ENCODE measurements around the gene NTNG2. TPM values are rescaled to one million over a fixed set of nuclear protein-coding genes. Genes with fewer than 3 reads are reported as not detected.

Gene NTNG2
- total and polyA plus RNA-seq, 2 donors (not counting 3 experiments of a cell fraction or from before 2014, with no cell fraction given) = 0.08 to 0.88 TPM

DNA sequence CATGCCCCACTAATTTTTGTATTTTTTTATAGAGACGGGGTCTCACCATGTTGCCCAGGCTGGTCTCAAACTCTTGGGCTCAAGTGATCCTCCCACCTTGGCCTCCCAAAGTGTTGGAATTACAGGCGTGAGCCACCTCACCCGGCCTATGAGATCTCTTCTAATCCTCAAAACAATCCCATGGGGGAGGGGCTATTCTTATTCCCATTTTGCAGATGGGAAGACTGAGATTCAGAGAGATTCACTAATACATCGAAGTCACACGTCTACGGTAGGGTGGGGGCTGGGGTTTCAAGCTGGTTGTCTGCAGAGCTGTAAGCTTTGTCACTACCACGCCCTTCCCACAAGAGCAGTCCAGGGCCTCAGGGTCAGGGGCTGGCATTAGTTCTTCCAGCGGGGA, 14.0 kb upstream of the NTNG2 start:
- dilution Hi-C loops (cut with MboI; ENCODE audit: extremely low pct_ligation_motif_present, low sequenced_read_pairs) = no loop called here
- Histone ChIP-seq H3K27me3 (ENCODE audit: control insufficient read depth in 2 of 2, insufficient read depth in 2 of 2, low read length in 2 of 2) (peaks cover 2 to 3% of the 10 kb centered on the region in 2 experiments), H3K4me1 (ENCODE audit: control insufficient read depth, extremely low read depth, insufficient read depth, low read length) (no peaks in the 10 kb centered on the region)

More for the DNA sequence above, 14.0 kb upstream of the NTNG2 start:
- no peak for DNase-seq (ENCODE audit: low read depth, low spot score)
- CTCF ChIA-PET = interaction anchor here (3.8 kb wide), 1 partner anchor 22 kb away, joined by 14 read pairs; no protein-coding TSS in a partner anchor
- Histone ChIP-seq H3K9me3 (replicated peaks; ENCODE audit: control insufficient read depth, insufficient read depth, low read length) (no peaks in the 10 kb centered on the region), H2AFZ (ENCODE audit: low read depth, low read length) (no peak overlapping the region), H4K20me1 (replicated peaks; ENCODE audit: control insufficient read depth, extremely low read depth, insufficient read depth, low read length) (no peaks in the 10 kb centered on the region), H3K9me1 (replicated peaks; ENCODE audit: control insufficient read depth, extremely low read depth, insufficient read depth, low read length) (no peaks in the 10 kb centered on the region), H3K9ac (replicated peaks; ENCODE audit: extremely low read depth, insufficient read depth, low read length) (no peak overlapping the region), H3K4me2 (ENCODE audit: insufficient read depth, low read length) (no peak overlapping the region), H3K4me3 (replicated peaks in 1 of 3; ENCODE audit: insufficient read depth in 1 of 3, low read depth in 1 of 3, low read length in 3 of 3) (no peak overlapping the region), H3K27ac (ENCODE audit: insufficient read depth, low read depth, low read length) (no peak overlapping the region), H3K79me2 (ENCODE audit: control insufficient read depth, insufficient read depth, low read length) (no peaks in the 10 kb centered on the region), H3K36me3 (ENCODE audit: control insufficient read depth in 2 of 2, extremely low read depth in 1 of 2, insufficient read depth in 2 of 2, low read length in 2 of 2) (no peaks in the 10 kb centered on the region)
- POLR2A ChIA-PET = no interaction called here
- no TSS peak for BruUV-seq (replicated peaks)
- intact Hi-C loops (cut with micrococcal nuclease) = no loop called here
- FAIRE-seq = no peak
- TF ChIP-seq GATA2 (IDR thresholded peaks at IDR 0.05; ENCODE audit: insufficient read depth, insufficient read length, low read depth, low read length) = no peak
- TF ChIP-seq, protein P1, sequence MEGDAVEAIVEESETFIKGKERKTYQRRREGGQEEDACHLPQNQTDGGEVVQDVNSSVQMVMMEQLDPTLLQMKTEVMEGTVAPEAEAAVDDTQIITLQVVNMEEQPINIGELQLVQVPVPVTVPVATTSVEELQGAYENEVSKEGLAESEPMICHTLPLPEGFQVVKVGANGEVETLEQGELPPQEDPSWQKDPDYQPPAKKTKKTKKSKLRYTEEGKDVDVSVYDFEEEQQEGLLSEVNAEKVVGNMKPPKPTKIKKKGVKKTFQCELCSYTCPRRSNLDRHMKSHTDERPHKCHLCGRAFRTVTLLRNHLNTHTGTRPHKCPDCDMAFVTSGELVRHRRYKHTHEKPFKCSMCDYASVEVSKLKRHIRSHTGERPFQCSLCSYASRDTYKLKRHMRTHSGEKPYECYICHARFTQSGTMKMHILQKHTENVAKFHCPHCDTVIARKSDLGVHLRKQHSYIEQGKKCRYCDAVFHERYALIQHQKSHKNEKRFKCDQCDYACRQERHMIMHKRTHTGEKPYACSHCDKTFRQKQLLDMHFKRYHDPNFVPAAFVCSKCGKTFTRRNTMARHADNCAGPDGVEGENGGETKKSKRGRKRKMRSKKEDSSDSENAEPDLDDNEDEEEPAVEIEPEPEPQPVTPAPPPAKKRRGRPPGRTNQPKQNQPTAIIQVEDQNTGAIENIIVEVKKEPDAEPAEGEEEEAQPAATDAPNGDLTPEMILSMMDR (IDR thresholded peaks at IDR 0.05; ENCODE audit: extremely low read depth in 1 of 2, insufficient read depth in 1 of 2, low read depth in 1 of 2, low read length in 2 of 2) = no peak
- TF ChIP-seq EZH2 (IDR thresholded peaks at IDR 0.05; ENCODE audit: borderline replicate concordance, low read depth, low read length, severe bottlenecking) = no peak
- no peak for TF ChIP-seq MYC (IDR thresholded peaks at IDR 0.05; ENCODE audit: low read depth, low read length)
- no peak for TF ChIP-seq POLR2A (IDR thresholded peaks at IDR 0.05; ENCODE audit: low read depth, low read length)
- TF ChIP-seq FOS (IDR thresholded peaks at IDR 0.05; ENCODE audit: borderline replicate concordance, insufficient read depth, low read length) = no peak
- TF ChIP-seq JUN (IDR thresholded peaks at IDR 0.05; ENCODE audit: borderline replicate concordance, insufficient read depth, insufficient read length, low read depth) = no peak
- TF ChIP-seq, protein P2, sequence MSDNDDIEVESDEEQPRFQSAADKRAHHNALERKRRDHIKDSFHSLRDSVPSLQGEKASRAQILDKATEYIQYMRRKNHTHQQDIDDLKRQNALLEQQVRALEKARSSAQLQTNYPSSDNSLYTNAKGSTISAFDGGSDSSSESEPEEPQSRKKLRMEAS (IDR thresholded peaks at IDR 0.05; ENCODE audit: insufficient read depth, insufficient read length) = no peak
- TF ChIP-seq POLR2AphosphoS5 (IDR thresholded peaks at IDR 0.05; ENCODE audit: insufficient read depth, low read depth, low read length) = no peak
